ENCODE results near the gene TGM2.

- no peak for TF ChIP-seq CTCF (IDR thresholded peaks at IDR 0.05)
- TF ChIP-seq EP300 (IDR thresholded peaks at IDR 0.05): no peak
- TF ChIP-seq POLR2A (IDR thresholded peaks at IDR 0.05; ENCODE audit: low read depth): no peak
Observed at GRCh38 chr20:38207621-38208020, 42.6 kb upstream of the TGM2 start.

Measured in esophagus muscularis mucosa (tissue), 4 donors.